HepG2 (cell line): Measurements from ENCODE around the gene SECTM1. TPM values are rescaled to one million over a fixed set of nuclear protein-coding genes. Genes with fewer than 3 reads are reported as not detected.

Experiments
- AKAP8 ChIP-seq: sonication (generic); formaldehyde crosslinking; IDR thresholded peaks from 2 replicates; pipeline ENCODE4 v1.5.1; 2020; ENCODE audit warnings: mild to moderate bottlenecking, missing genetic modification reagents
- ARNT ChIP-seq: fragments of 450-650 bp; IDR thresholded peaks from 2 replicates; pipeline ENCODE4 v1.6.1; 2017
- BCL3 ChIP-seq: sonication (generic); formaldehyde crosslinking; IDR thresholded peaks from 2 replicates; pipeline ENCODE4 v1.5.1; 2020; ENCODE audit warnings: mild to moderate bottlenecking, missing genetic modification reagents, moderate library complexity
- CAMTA2 ChIP-seq: sonication (generic); formaldehyde crosslinking; IDR thresholded peaks from 2 replicates; pipeline ENCODE4 v1.4.0; 2020; ENCODE audit warnings: mild to moderate bottlenecking, missing genetic modification reagents, borderline replicate concordance
- CENPBD1 ChIP-seq: sonication (generic); formaldehyde crosslinking; IDR thresholded peaks from 2 replicates; pipeline ENCODE4 v1.8.0; 2022; ENCODE audit warnings: missing genetic modification reagents, low read depth, mild to moderate bottlenecking, borderline replicate concordance
- DRAP1 ChIP-seq: IDR thresholded peaks from 2 replicates; pipeline ENCODE4 v1.6.1; 2016; ENCODE audit warnings: missing genetic modification reagents, missing compliant biosample characterization
- FOXA3 ChIP-seq: IDR thresholded peaks from 2 replicates; pipeline ENCODE4 v1.6.1; 2016; ENCODE audit warnings: missing genetic modification reagents, missing compliant biosample characterization
- FOXP1 ChIP-seq, 2 experiments: fragments of 450-650 bp in 1 of 2; IDR thresholded peaks; 2 replicates each; pipeline ENCODE4 v1.6.1; 2017 to 2018; ENCODE audit warnings: antibody characterized with exemption in 1 of 2
- GABPA ChIP-seq, 2 experiments: IDR thresholded peaks; 2 replicates each; pipeline ENCODE4 v1.6.1; 2011 to 2016; ENCODE audit warnings: low read depth in 2 of 2, low read length in 1 of 2, missing biosample characterization in 1 of 2, missing genetic modification characterization in 1 of 2
- GTF3A ChIP-seq: sonication (generic); formaldehyde crosslinking; conservative IDR thresholded peaks from 2 replicates; pipeline ENCODE4 v1.4.0; 2020; ENCODE audit warnings: mild to moderate bottlenecking, missing genetic modification reagents
- GZF1 ChIP-seq: sonication (generic); formaldehyde crosslinking; IDR thresholded peaks from 2 replicates; pipeline ENCODE4 v1.5.1; 2020; ENCODE audit warnings: mild to moderate bottlenecking, missing genetic modification reagents
- KAT7 ChIP-seq: IDR thresholded peaks from 2 replicates; pipeline ENCODE4 v1.6.1; 2018; ENCODE audit warnings: borderline replicate concordance, missing compliant biosample characterization
- MEIS2 ChIP-seq: sonication (generic); formaldehyde crosslinking; IDR thresholded peaks from 2 replicates; pipeline ENCODE4 v1.9.0; 2021; ENCODE audit warnings: mild to moderate bottlenecking, missing genetic modification reagents
- MYNN ChIP-seq: sonication (generic); formaldehyde crosslinking; IDR thresholded peaks from 2 replicates; pipeline ENCODE4 v1.4.0; 2020; ENCODE audit warnings: mild to moderate bottlenecking, low read depth, missing genetic modification reagents
- RBM22 ChIP-seq: fragments of 200-400 bp; formaldehyde crosslinking; optimal IDR thresholded peaks from 2 replicates; pipeline ENCODE3; 2017; ENCODE audit warnings: mild to moderate bottlenecking, low read length, moderate library complexity
- RXRA ChIP-seq: sonication (generic); formaldehyde crosslinking; IDR thresholded peaks from 2 replicates; pipeline ENCODE4 v1.5.1; 2020; ENCODE audit warnings: missing genetic modification reagents
- SNAPC2 ChIP-seq: sonication (generic); formaldehyde crosslinking; IDR thresholded peaks from 2 replicates; pipeline ENCODE4 v1.8.1; 2022; ENCODE audit warnings: mild to moderate bottlenecking, missing genetic modification reagents
- TEF ChIP-seq: sonication (generic); formaldehyde crosslinking; IDR thresholded peaks from 2 replicates; pipeline ENCODE4 v1.5.0; 2020; ENCODE audit warnings: missing genetic modification reagents
- YY1 ChIP-seq: IDR thresholded peaks from 2 replicates; pipeline ENCODE4 v1.6.1; 2011; ENCODE audit warnings: low read length, low read depth, moderate library complexity, mild to moderate bottlenecking; ENCODE audit not compliant: insufficient read depth, insufficient replicate concordance
- ZFP36L1 ChIP-seq: sonication (generic); formaldehyde crosslinking; IDR thresholded peaks from 2 replicates; pipeline ENCODE4 v1.8.0; 2022; ENCODE audit warnings: mild to moderate bottlenecking, missing genetic modification reagents, moderate library complexity
- ZNF180 ChIP-seq: sonication (generic); formaldehyde crosslinking; IDR thresholded peaks from 2 replicates; pipeline ENCODE4 v1.4.0; 2020; ENCODE audit warnings: low read depth, missing genetic modification reagents, borderline replicate concordance
- ZNF235 ChIP-seq: sonication (generic); formaldehyde crosslinking; IDR thresholded peaks from 2 replicates; pipeline ENCODE4 v1.8.1; 2023; ENCODE audit warnings: mild to moderate bottlenecking, missing genetic modification reagents, borderline replicate concordance
- ZNF264 ChIP-seq: sonication (generic); formaldehyde crosslinking; IDR thresholded peaks from 2 replicates; pipeline ENCODE4 v1.4.0; 2020; ENCODE audit warnings: missing genetic modification reagents
- ZNF33A ChIP-seq: sonication (generic); formaldehyde crosslinking; IDR thresholded peaks from 2 replicates; pipeline ENCODE4 v1.5.1; 2020; ENCODE audit warnings: missing genetic modification reagents, mild to moderate bottlenecking, moderate library complexity, borderline replicate concordance
- ZNF460 ChIP-seq: sonication (generic); formaldehyde crosslinking; IDR thresholded peaks from 2 replicates; pipeline ENCODE4 v1.5.1; 2020; ENCODE audit warnings: missing genetic modification reagents, mild to moderate bottlenecking, borderline replicate concordance
- ZNF589 ChIP-seq: sonication (generic); formaldehyde crosslinking; conservative IDR thresholded peaks from 2 replicates; pipeline ENCODE4 v1.8.0; 2022; ENCODE audit warnings: mild to moderate bottlenecking, moderate library complexity, missing genetic modification reagents
- ZNF674 ChIP-seq: sonication (generic); formaldehyde crosslinking; IDR thresholded peaks from 2 replicates; pipeline ENCODE4 v1.5.0; 2020; ENCODE audit warnings: low read depth, mild to moderate bottlenecking, missing genetic modification reagents
- ZNF776 ChIP-seq: sonication (generic); formaldehyde crosslinking; IDR thresholded peaks from 2 replicates; pipeline ENCODE4 v1.4.0; 2020; ENCODE audit warnings: mild to moderate bottlenecking, missing genetic modification reagents
- polyA plus RNA-seq, 8 experiments: library from polyadenylated mRNA; depleted of rRNA in 3 of 8; stranded (reverse) in 7 of 8; unstranded in 1 of 8; fragments of >200 nt; fragmentation: Illumina TruSeq in 4 of 8; extraction: Trizol in 4 of 8; gene quantifications; 2 replicates each; pipeline versions ENCODE4 v1.2.1 to v1.2.3, GENCODE V29; 2011 to 2016; ENCODE audit warnings: low read depth in 4 of 8, missing spikeins in 1 of 8, mixed read lengths in 1 of 8; ENCODE audit not compliant: insufficient read depth in 1 of 8
- total RNA-seq, 5 experiments: library from RNA; depleted of rRNA; stranded (reverse); fragments of >200 nt; fragmentation: Illumina TruSeq; extraction: Trizol; gene quantifications; 2 replicates each; pipeline ENCODE4 v1.2.3, GENCODE V29; 2016; ENCODE audit warnings: low read depth in 1 of 5

Gene SECTM1
- total and polyA plus RNA-seq, 2 of the 13 experiments (the other 11 are each of a cell fraction or from before 2014, with no cell fraction given), result 3.5 to 5.3 TPM

- TF ChIP-seq ZNF460 (CRISPR knock-in tag) (no peak), ZNF776 (CRISPR knock-in tag) (peak; percentile 70; the same call in 1 of the 2 replicates), AKAP8 (CRISPR knock-in tag) (peak; percentile 68; the same call in 1 of the 2 replicates), GZF1 (CRISPR knock-in tag) (peak; percentile 40; the same call in 1 of the 2 replicates), MYNN (no peak), ZNF589 (CRISPR knock-in tag) (peak; percentile 90; the same call in 1 of the 2 replicates), FOXA3 (CRISPR knock-in tag) (no peak), FOXP1 (IDR thresholded peaks at IDR 0.05) (no peak), FOXP1 (CRISPR knock-in tag; IDR thresholded peaks at IDR 0.05) (0 out of 2 replicates have a peak, but pooled peaks have one; percentile 16), GABPA (IDR thresholded peaks at IDR 0.05; ENCODE audit: low read depth, low read length) (no peak), GABPA (CRISPR knock-in tag; IDR thresholded peaks at IDR 0.05; ENCODE audit: low read depth) (no peak), GTF3A (CRISPR knock-in tag) (no peak), CENPBD1 (CRISPR knock-in tag) (no peak), YY1 (peak; percentile 4), ZNF33A (no peak), ZNF674 (CRISPR knock-in tag) (no peak), ZNF180 (CRISPR knock-in tag) (no peak), RXRA (CRISPR knock-in tag) (peak; percentile 94), ZNF264 (CRISPR knock-in tag) (peak; percentile 68), ZFP36L1 (CRISPR knock-in tag) (peak; percentile 83; the same call in 1 of the 2 replicates), ARNT (no peak), KAT7 (peak; percentile 54; the same call in 1 of the 2 replicates), ZNF235 (no peak), MEIS2 (CRISPR knock-in tag) (peak; percentile 75; the same call in 1 of the 2 replicates), CAMTA2 (no peak), RBM22 (no peak), BCL3 (peak; percentile 66; the same call in 1 of the 2 replicates), SNAPC2 (no peak), DRAP1 (CRISPR knock-in tag) (0 out of 2 replicates have a peak, but pooled peaks have one; percentile 30), TEF (no peak)
Observed at GRCh38 chr17:82325286-82326180, 8.0 kb downstream of the SECTM1 start (continued).
